A549 (cell line): Measurements from ENCODE around the gene PCNX2.

Experiments
- CBX2 ChIP-seq: fragments of 200-600 bp; sonication (generic); IDR thresholded peaks from 2 replicates; pipeline ENCODE4 v1.6.1; 2016; ENCODE audit warnings: low read depth, mild to moderate bottlenecking, borderline replicate concordance
- CHD2 ChIP-seq: fragments of 150-350 bp; IDR thresholded peaks from 2 replicates; pipeline ENCODE4 v1.6.1; 2014; ENCODE audit warnings: low read length; ENCODE audit not compliant: partially characterized antibody
- CTCF ChIP-seq: fragments of >200 bp; sonication (Bioruptor Twin); formaldehyde crosslinking; IDR thresholded peaks from 3 replicates; pipeline ENCODE4 v1.5.1; 2016
- EP300 ChIP-seq, 2 experiments: fragments of >200 bp; sonication (Bioruptor Twin); formaldehyde crosslinking; IDR thresholded peaks; 2 replicates in 1 of 2; 3 replicates in 1 of 2; pipeline ENCODE4 v1.6.1; 2016 to 2017
- MAFK ChIP-seq: fragments of 450-650 bp; IDR thresholded peaks from 2 replicates; pipeline ENCODE4 v1.6.1; 2014; ENCODE audit not compliant: partially characterized antibody
- NPAS2 ChIP-seq: fragments of 250-450 bp; sonication (Bioruptor Pico); IDR thresholded peaks from 2 replicates; pipeline ENCODE4 v1.8.0; 2022; ENCODE audit warnings: mild to moderate bottlenecking, moderate library complexity, borderline replicate concordance
- POLR2A ChIP-seq: IDR thresholded peaks from 2 replicates; pipeline ENCODE4 v1.6.1; 2012; ENCODE audit warnings: mild to moderate bottlenecking, low read length
- POLR2AphosphoS2 ChIP-seq: conservative IDR thresholded peaks from 2 replicates; pipeline ENCODE4 v1.6.1; 2012; ENCODE audit warnings: low read length, improper control_type of control experiment, inconsistent platforms
- RAD21 ChIP-seq, 2 experiments: fragments of >200 bp in 1 of 2; sonication (Bioruptor Twin) in 1 of 2; formaldehyde crosslinking in 1 of 2; IDR thresholded peaks in 1 of 2; conservative IDR thresholded peaks in 1 of 2; 2 replicates in 1 of 2; 3 replicates in 1 of 2; pipeline ENCODE4 v1.6.1; 2012 to 2018; ENCODE audit warnings: inconsistent platforms in 1 of 2
- RCOR1 ChIP-seq: fragments of 150-350 bp; IDR thresholded peaks from 2 replicates; pipeline ENCODE4 v1.6.1; 2014; ENCODE audit warnings: antibody characterized with exemption, low read length, low read depth
- TF ChIP-seq, protein P1 (sequence below): fragments of 200-600 bp; sonication (generic); IDR thresholded peaks from 2 replicates; pipeline ENCODE4 v1.6.1; 2016; ENCODE audit warnings: antibody characterized with exemption, mild to moderate bottlenecking, moderate library complexity
- TF ChIP-seq, protein P2 (sequence below): IDR thresholded peaks from 2 replicates; pipeline ENCODE4 v1.6.1; 2012

GRCh38 chr1:232964601-232965000, 330.9 kb downstream of the PCNX2 start:
- no peak for TF ChIP-seq CTCF
- TF ChIP-seq EP300 (IDR thresholded peaks at IDR 0.05), result no peak
- TF ChIP-seq CHD2, result no peak
- no peak for TF ChIP-seq POLR2AphosphoS2
- TF ChIP-seq MAFK, result no peak
- no peak for TF ChIP-seq POLR2A
- TF ChIP-seq RAD21 (conservative IDR thresholded peaks at IDR 0.05 in 1 of 2, IDR thresholded peaks at IDR 0.05 in 1 of 2), result no peak
- TF ChIP-seq RCOR1, result no peak
- TF ChIP-seq, protein P1, sequence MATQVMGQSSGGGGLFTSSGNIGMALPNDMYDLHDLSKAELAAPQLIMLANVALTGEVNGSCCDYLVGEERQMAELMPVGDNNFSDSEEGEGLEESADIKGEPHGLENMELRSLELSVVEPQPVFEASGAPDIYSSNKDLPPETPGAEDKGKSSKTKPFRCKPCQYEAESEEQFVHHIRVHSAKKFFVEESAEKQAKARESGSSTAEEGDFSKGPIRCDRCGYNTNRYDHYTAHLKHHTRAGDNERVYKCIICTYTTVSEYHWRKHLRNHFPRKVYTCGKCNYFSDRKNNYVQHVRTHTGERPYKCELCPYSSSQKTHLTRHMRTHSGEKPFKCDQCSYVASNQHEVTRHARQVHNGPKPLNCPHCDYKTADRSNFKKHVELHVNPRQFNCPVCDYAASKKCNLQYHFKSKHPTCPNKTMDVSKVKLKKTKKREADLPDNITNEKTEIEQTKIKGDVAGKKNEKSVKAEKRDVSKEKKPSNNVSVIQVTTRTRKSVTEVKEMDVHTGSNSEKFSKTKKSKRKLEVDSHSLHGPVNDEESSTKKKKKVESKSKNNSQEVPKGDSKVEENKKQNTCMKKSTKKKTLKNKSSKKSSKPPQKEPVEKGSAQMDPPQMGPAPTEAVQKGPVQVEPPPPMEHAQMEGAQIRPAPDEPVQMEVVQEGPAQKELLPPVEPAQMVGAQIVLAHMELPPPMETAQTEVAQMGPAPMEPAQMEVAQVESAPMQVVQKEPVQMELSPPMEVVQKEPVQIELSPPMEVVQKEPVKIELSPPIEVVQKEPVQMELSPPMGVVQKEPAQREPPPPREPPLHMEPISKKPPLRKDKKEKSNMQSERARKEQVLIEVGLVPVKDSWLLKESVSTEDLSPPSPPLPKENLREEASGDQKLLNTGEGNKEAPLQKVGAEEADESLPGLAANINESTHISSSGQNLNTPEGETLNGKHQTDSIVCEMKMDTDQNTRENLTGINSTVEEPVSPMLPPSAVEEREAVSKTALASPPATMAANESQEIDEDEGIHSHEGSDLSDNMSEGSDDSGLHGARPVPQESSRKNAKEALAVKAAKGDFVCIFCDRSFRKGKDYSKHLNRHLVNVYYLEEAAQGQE, result no peak
- TF ChIP-seq, protein P2, sequence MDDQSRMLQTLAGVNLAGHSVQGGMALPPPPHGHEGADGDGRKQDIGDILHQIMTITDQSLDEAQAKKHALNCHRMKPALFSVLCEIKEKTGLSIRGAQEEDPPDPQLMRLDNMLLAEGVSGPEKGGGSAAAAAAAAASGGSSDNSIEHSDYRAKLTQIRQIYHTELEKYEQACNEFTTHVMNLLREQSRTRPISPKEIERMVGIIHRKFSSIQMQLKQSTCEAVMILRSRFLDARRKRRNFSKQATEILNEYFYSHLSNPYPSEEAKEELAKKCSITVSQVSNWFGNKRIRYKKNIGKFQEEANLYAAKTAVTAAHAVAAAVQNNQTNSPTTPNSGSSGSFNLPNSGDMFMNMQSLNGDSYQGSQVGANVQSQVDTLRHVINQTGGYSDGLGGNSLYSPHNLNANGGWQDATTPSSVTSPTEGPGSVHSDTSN, result no peak
- TF ChIP-seq CBX2, result no peak
- TF ChIP-seq NPAS2 (CRISPR knock-in tag), result no peak
